A673 (cell line): ENCODE measurements around the gene BPTF.

Experiments
- CTCF ChIP-seq: fragments of 300-800, 200-600 bp; sonication (generic); conservative IDR thresholded peaks from 2 replicates; pipeline ENCODE4 v1.5.1; 2017; ENCODE audit warnings: low read depth, mild to moderate bottlenecking, antibody characterized with exemption, low read length, moderate library complexity, mixed read lengths
- EZH2 ChIP-seq: fragments of 200-600 bp; sonication (generic); IDR thresholded peaks from 2 replicates; pipeline ENCODE4 v1.6.1; 2017; ENCODE audit warnings: borderline replicate concordance, low read depth, mild to moderate bottlenecking, mixed read lengths, antibody characterized with exemption, low read length; ENCODE audit not compliant: poor library complexity, severe bottlenecking

GRCh38 chr17:67993153-67993997 is 168.1 kb downstream of the BPTF start:
- no peak for TF ChIP-seq CTCF
- no peak for TF ChIP-seq EZH2
